Prostate gland (tissue), 2 donors: ENCODE data around the gene PCDH9.

ENCODE experiments used
- CTCF ChIP-seq, 4 experiments: fragments of 200-600 bp in 2 of 4; fragments of 450-650 bp in 2 of 4; sonication (generic) in 2 of 4; IDR thresholded peaks; 1 replicate in 3 of 4; 2 replicates in 1 of 4; pipeline ENCODE4 v1.5.1; 2016 to 2019; ENCODE audit warnings: antibody characterized with exemption in 4 of 4, mild to moderate bottlenecking in 2 of 4, moderate library complexity in 2 of 4
- POLR2A ChIP-seq: fragments of 450-650 bp; IDR thresholded peaks from one replicate; pipeline ENCODE4 v1.6.1; 2016; ENCODE audit warnings: antibody characterized with exemption, mild to moderate bottlenecking

GRCh38 chr13:66367356-66367755 is 862.8 kb downstream of the PCDH9 start:
- TF ChIP-seq POLR2A (no peak), CTCF (IDR thresholded peaks at IDR 0.05) (no peak)
